ENCODE results near the gene MPEG1. TPM values are rescaled to one million over a fixed set of nuclear protein-coding genes. Genes with fewer than 3 reads are reported as not detected.

Gene MPEG1
- total and polyA plus RNA-seq, 9 of the 15 experiments (the other 6 are each of a cell fraction or from before 2014, with no cell fraction given): 0.07 TPM; not detected in 8

- peaks cover 2 to 46% of the 10 kb centered on the region in 2 experiments; a peak in 4 of 5 replicates for H3K27me3 ChIP-seq (ENCODE audit: control insufficient read depth in 2 of 2, insufficient read depth in 2 of 2, low read length in 2 of 2)
- CTCF ChIA-PET (ENCODE audit: low intra/inter-chr PET ratio): no interaction called here
- BruUV-seq (replicated peaks): no TSS peak
- POLR2A ChIA-PET: no interaction called here
- intact Hi-C loops (cut with micrococcal nuclease) (no loop called here), in situ Hi-C loops (cut with MboI) (loop anchor here (25.0 kb wide), 1 partner anchor 500 kb away; no protein-coding TSS in a partner anchor)
- no peaks in the 10 kb centered on the region for H3K9me1 ChIP-seq (ENCODE audit: control insufficient read depth, insufficient read depth, low read length)
- no peak overlapping the region for H3K27ac ChIP-seq (ENCODE audit: extremely low read depth, low read depth, low read length)
- ATAC-seq (no peak), FAIRE-seq (no peak), DNase-seq (ENCODE audit: extremely low read depth in 1 of 4, low spot score in 3 of 4) (no peak)
- no peaks in the 10 kb centered on the region for H3K79me2 ChIP-seq (ENCODE audit: control insufficient read depth, insufficient read depth, low read length)
- no peaks in the 10 kb centered on the region for H4K20me1 ChIP-seq (replicated peaks; ENCODE audit: control insufficient read depth, insufficient read depth, low read length)
- H3K4me1 ChIP-seq (replicated peaks in 1 of 2; ENCODE audit: control insufficient read depth in 2 of 2, insufficient read depth in 2 of 2, low read length in 2 of 2): no peaks in the 10 kb centered on the region
- no peak overlapping the region for H3K4me2 ChIP-seq (ENCODE audit: insufficient read depth, low read length)
- no peak overlapping the region for H3K4me3 ChIP-seq
- no peak overlapping the region for H3K9ac ChIP-seq (ENCODE audit: insufficient read depth in 1 of 2, low read depth in 2 of 2, low read length in 2 of 2)
- no peaks in the 10 kb centered on the region for H3K36me3 ChIP-seq (ENCODE audit: control insufficient read depth, insufficient read depth, low read length)
- 1% methylated on average over 6 of the region's 6 CpGs for WGBS (ENCODE audit: insufficient coverage, low coverage, missing lambda C conversion rate)
- TF ChIP-seq MEF2A (IDR thresholded peaks at IDR 0.05; ENCODE audit: control insufficient read depth, low read depth, low read length): no peak
- no peak for TF ChIP-seq ZNF444 (CRISPR knock-in tag; IDR thresholded peaks at IDR 0.05)
- TF ChIP-seq ZNF449 (CRISPR knock-in tag; IDR thresholded peaks at IDR 0.05): no peak
- TF ChIP-seq FOXP1 (CRISPR knock-in tag; IDR thresholded peaks at IDR 0.05): no peak
- no peak for TF ChIP-seq TGIF2 (CRISPR knock-in tag; IDR thresholded peaks at IDR 0.05)
- no peak for TF ChIP-seq DDX20 (tag; IDR thresholded peaks at IDR 0.05; ENCODE audit: low read depth)
- TF ChIP-seq CHD2 (IDR thresholded peaks at IDR 0.05; ENCODE audit: low read depth, low read length): no peak
- no peak overlapping the region for H2AFZ ChIP-seq (ENCODE audit: low read depth, low read length)
- H3K9me3 ChIP-seq (replicated peaks; ENCODE audit: control insufficient read depth, insufficient read depth, low read depth, low read length): no peaks in the 10 kb centered on the region
Measured at GRCh38 chr11:59187587-59187986, 25.1 kb downstream of the MPEG1 start.
